HepG2 (cell line): ENCODE measurements around the gene IL13. TPM values are rescaled to one million over a fixed set of nuclear protein-coding genes. Genes with fewer than 3 reads are reported as not detected.

ENCODE experiments used
- ATAC-seq: fragments of 200-7000 bp; cut with Tn5 transposase; 3 replicates; pipeline ENCODE4 v1.9.1; 2020; ENCODE audit warnings: mild to moderate bottlenecking, moderate library complexity
- BruUV-seq: library from RNA; stranded (reverse); fragments of 400-500 nt; replicated peaks from 2 replicates; lab custom pipeline; 2021; lab: Mats Ljungman, UMichigan
- CTCF ChIA-PET: fragments of 300-600 bp; formaldehyde crosslinking; extraction: SDS; loops from one replicate; lab custom pipeline; 2021; ENCODE audit warnings: low total read pairs, inconsistent platforms, low intra/inter-chr PET ratio; lab: Yijun Ruan, JAX
- POLR2A ChIA-PET: fragments of 350-600 bp; sonication (Branson Sonifier 250); formaldehyde crosslinking; loops from one replicate; lab custom pipeline; 2020; ENCODE audit warnings: antibody characterized with exemption, inconsistent platforms; lab: Yijun Ruan, JAX
- DNase-seq: peaks from one replicate; pipeline ENCODE4 v3.0.0-alpha.2; 2015; ENCODE audit warnings: low spot score
- FAIRE-seq: peaks from 3 replicates; lab custom pipeline; 2011; peaks lifted over from hg19 to GRCh38; lab: Jason Lieb, UNC
- H2AFZ ChIP-seq: one replicate; pipeline ENCODE4 v1.6.1; 2011; ENCODE audit warnings: low read length, inconsistent platforms
- H3K27ac ChIP-seq: fragments of 300-600 bp; 3 replicates; pipeline ENCODE4 v1.8.0; 2011; ENCODE audit warnings: mixed run types, mild to moderate bottlenecking, mixed read lengths, low read length, inconsistent platforms; ENCODE audit not compliant: insufficient read depth; ENCODE audit errors: extremely low read length
- H3K27me3 ChIP-seq, 2 experiments: fragments of 200-600 bp in 1 of 2; 2 replicates in 1 of 2; 3 replicates in 1 of 2; pipeline versions ENCODE4 v1.6.0 to v1.8.0; 2011; ENCODE audit warnings: low read length in 2 of 2, mild to moderate bottlenecking in 2 of 2, moderate library complexity in 2 of 2, inconsistent platforms in 1 of 2; ENCODE audit not compliant: insufficient read depth in 2 of 2, control insufficient read depth in 1 of 2
- H3K36me3 ChIP-seq, 2 experiments: fragments of 200-600 bp in 1 of 2; replicated peaks in 1 of 2; 2 replicates in 1 of 2; 3 replicates in 1 of 2; pipeline versions ENCODE4 v1.5.1 to v1.8.0; 2011; ENCODE audit warnings: low read length in 2 of 2, inconsistent platforms in 1 of 2; ENCODE audit not compliant: insufficient read depth in 2 of 2, control insufficient read depth in 1 of 2
- H3K4me1 ChIP-seq: 2 replicates; pipeline ENCODE4 v1.5.1; 2012; ENCODE audit warnings: low read length, inconsistent platforms; ENCODE audit not compliant: insufficient read depth
- H3K4me2 ChIP-seq: 2 replicates; pipeline ENCODE4 v1.6.0; 2011; ENCODE audit warnings: low read depth, low read length, inconsistent platforms
- H3K4me3 ChIP-seq, 3 experiments: fragments of 200-600 bp in 1 of 3; sonication (generic), shearing (Covaris generic) in 1 of 3; replicated peaks in 1 of 3; 2 replicates each; pipeline ENCODE4 v1.5.1; 2011 to 2016; ENCODE audit warnings: low read length in 3 of 3, inconsistent platforms in 2 of 3, low read depth in 2 of 3, mild to moderate bottlenecking in 2 of 3, control low read depth in 1 of 3, mixed read lengths in 1 of 3; ENCODE audit not compliant: insufficient read depth in 1 of 3
- H3K79me2 ChIP-seq: one replicate; pipeline ENCODE4 v1.6.1; 2011; ENCODE audit warnings: low read length, inconsistent platforms; ENCODE audit not compliant: insufficient read depth
- H3K9ac ChIP-seq: 2 replicates; pipeline ENCODE4 v1.6.0; 2011; ENCODE audit warnings: mild to moderate bottlenecking, low read depth, low read length, inconsistent platforms; ENCODE audit not compliant: insufficient read depth
- H3K9me3 ChIP-seq: 2 replicates; pipeline ENCODE4 v1.5.1; 2012; ENCODE audit warnings: mild to moderate bottlenecking, low read length
- H4K20me1 ChIP-seq: 2 replicates; pipeline ENCODE4 v1.6.0; 2011; ENCODE audit warnings: inconsistent platforms, mild to moderate bottlenecking, low read length, moderate library complexity; ENCODE audit not compliant: insufficient read depth
- ATF6 ChIP-seq: sonication (generic); formaldehyde crosslinking; conservative IDR thresholded peaks from 2 replicates; pipeline ENCODE4 v1.4.0; 2020; ENCODE audit warnings: missing genetic modification reagents
- FOXO1 ChIP-seq: sonication (generic); formaldehyde crosslinking; IDR thresholded peaks from 2 replicates; pipeline ENCODE4 v1.4.0; 2020; ENCODE audit warnings: missing genetic modification reagents
- HNRNPL ChIP-seq: fragments of 200-400 bp; formaldehyde crosslinking; IDR thresholded peaks from 2 replicates; pipeline ENCODE4 v1.6.1; 2017; ENCODE audit warnings: mild to moderate bottlenecking, low read depth, low read length
- RFXANK ChIP-seq: IDR thresholded peaks from 2 replicates; pipeline ENCODE4 v1.6.1; 2016
- ZNF292 ChIP-seq: sonication (generic); formaldehyde crosslinking; IDR thresholded peaks from 2 replicates; pipeline ENCODE4 v1.8.1; 2022; ENCODE audit warnings: mild to moderate bottlenecking, low read depth, missing genetic modification reagents, borderline replicate concordance
- ZNF670 ChIP-seq: sonication (generic); formaldehyde crosslinking; IDR thresholded peaks from 2 replicates; pipeline ENCODE4 v1.8.0; 2022; ENCODE audit warnings: mild to moderate bottlenecking, missing genetic modification reagents, borderline replicate concordance
- WGBS: methylation state at CpG from one replicate; pipeline ENCODE4 v1.1.6; 2017; ENCODE audit warnings: low lambda C conversion rate; 5-methylcytosine and 5-hydroxymethylcytosine counted together
- in situ Hi-C: cut with HindIII; loops from 2 replicates; pipeline ENCODE4 v1.10.0; 2017; ENCODE audit warnings: low pct_unique_long_range_greater_than_20kb; ENCODE audit not compliant: extremely low pct_ligation_motif_present
- intact Hi-C: fragments of 100-400 bp; cut with micrococcal nuclease; formaldehyde crosslinking; loops from one replicate; pipeline ENCODE4 v1.10.0; 2022; ENCODE audit not compliant: unreplicated experiment
- polyA plus RNA-seq, 8 experiments: library from polyadenylated mRNA; depleted of rRNA in 3 of 8; stranded (reverse) in 7 of 8; unstranded in 1 of 8; fragments of >200 nt; fragmentation: Illumina TruSeq in 4 of 8; extraction: Trizol in 4 of 8; gene quantifications; 2 replicates each; pipeline versions ENCODE4 v1.2.1 to v1.2.3, GENCODE V29; 2011 to 2016; ENCODE audit warnings: low read depth in 4 of 8, missing spikeins in 1 of 8, mixed read lengths in 1 of 8; ENCODE audit not compliant: insufficient read depth in 1 of 8
- total RNA-seq, 5 experiments: library from RNA; depleted of rRNA; stranded (reverse); fragments of >200 nt; fragmentation: Illumina TruSeq; extraction: Trizol; gene quantifications; 2 replicates each; pipeline ENCODE4 v1.2.3, GENCODE V29; 2016; ENCODE audit warnings: low read depth in 1 of 5

Gene IL13
- total and polyA plus RNA-seq, 2 of the 13 experiments (the other 11 are each of a cell fraction or from before 2014, with no cell fraction given): 0.05 TPM; not detected in 1

DNA sequence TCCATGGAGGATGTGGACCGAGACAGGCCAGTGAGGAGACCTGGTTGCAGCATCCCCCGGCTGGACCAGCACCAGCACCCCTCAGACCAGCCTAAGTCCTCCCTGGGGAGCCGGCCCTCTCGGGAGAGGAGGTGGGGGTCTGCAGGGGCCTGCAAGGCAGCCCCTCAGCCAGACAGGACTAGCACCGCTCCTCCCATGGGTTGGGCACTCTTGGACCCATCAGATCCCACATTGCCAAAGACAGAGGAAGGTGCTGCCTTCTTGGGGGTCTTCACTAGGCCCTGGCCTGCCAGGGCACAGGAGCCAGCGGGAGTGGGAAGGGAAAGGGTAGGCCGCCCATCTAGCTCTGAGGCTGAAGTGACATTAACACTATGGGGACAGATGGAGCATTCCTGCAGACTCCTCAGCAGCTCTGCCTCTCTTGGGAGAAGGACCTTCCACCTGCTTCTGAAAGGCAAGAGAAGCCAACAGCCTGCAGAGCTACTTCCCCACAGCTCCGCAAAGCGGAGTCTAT, 6.8 kb downstream of the IL13 start:
- H4K20me1 ChIP-seq: no peaks in the 10 kb centered on the region
- no peaks in the 10 kb centered on the region for H3K79me2 ChIP-seq
- no peak overlapping the region for H2AFZ ChIP-seq
- H3K9me3 ChIP-seq: no peaks in the 10 kb centered on the region
- H3K27me3 ChIP-seq: peaks cover 3 to 29% of the 10 kb centered on the region in 2 experiments; a peak in 4 of 5 replicates
- no peak for DNase-seq
- H3K36me3 ChIP-seq: no peaks in the 10 kb centered on the region
- intact Hi-C loops (no loop called here), in situ Hi-C loops (loop anchor here (25.0 kb wide), 1 partner anchor 277 kb away; no protein-coding TSS in a partner anchor)
- no peak for TF ChIP-seq ZNF670 (CRISPR knock-in tag)
- no peak for TF ChIP-seq HNRNPL
- no peak for TF ChIP-seq FOXO1 (CRISPR knock-in tag)
- no peak for TF ChIP-seq ATF6 (CRISPR knock-in tag)
- TF ChIP-seq ZNF292: no peak
- TF ChIP-seq RFXANK (CRISPR knock-in tag): no peak
- BruUV-seq: no TSS peak
- ATAC-seq: no peak
- no peak for FAIRE-seq
- peaks cover 86% of the 10 kb centered on the region for H3K4me1 ChIP-seq
- no peak overlapping the region for H3K4me2 ChIP-seq
- ChIA-PET CTCF (no interaction called here), POLR2A (no interaction called here)
- WGBS: 90% methylated on average over 5 of the region's 9 CpGs
- H3K4me3 ChIP-seq: no peak overlapping the region; a peak in 1 of 6 replicates
- no peak overlapping the region for H3K9ac ChIP-seq
- no peak overlapping the region for H3K27ac ChIP-seq
